CD4-positive, alpha-beta T cell treated with Interleukin-15 for 1 hour (primary cell): ENCODE data around the gene ANK2.
"Not testable (repeated sequence)": the region's sequence is repeated elsewhere in the genome, so short reads cannot be mapped to it uniquely, and the experiment has no call there.

Experiments used
- DNase-seq: peaks from one replicate; pipeline ENCODE4 v3.0.0-alpha.2; 2020

The ANK2 gene

DNA sequence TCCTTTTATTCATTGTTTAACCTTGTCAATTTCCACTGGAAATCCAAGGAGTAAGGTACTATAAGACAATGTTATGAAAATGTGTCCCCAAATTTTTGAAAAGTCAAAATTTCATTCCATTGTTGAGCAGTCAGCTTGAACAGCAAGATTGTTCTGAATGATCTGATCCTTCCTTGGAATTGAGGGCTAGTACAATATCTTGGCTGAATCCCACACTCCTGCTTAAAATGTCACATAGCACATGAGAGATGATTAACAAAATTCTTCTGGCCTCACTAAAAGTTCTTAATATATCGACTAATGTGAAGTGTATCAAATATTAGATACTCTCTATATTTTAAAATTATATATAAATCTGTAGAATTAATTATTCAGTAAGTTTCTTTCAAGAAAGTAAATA, 104.8 kb downstream of the ANK2 start:
- DNase-seq = no peak

DNA sequence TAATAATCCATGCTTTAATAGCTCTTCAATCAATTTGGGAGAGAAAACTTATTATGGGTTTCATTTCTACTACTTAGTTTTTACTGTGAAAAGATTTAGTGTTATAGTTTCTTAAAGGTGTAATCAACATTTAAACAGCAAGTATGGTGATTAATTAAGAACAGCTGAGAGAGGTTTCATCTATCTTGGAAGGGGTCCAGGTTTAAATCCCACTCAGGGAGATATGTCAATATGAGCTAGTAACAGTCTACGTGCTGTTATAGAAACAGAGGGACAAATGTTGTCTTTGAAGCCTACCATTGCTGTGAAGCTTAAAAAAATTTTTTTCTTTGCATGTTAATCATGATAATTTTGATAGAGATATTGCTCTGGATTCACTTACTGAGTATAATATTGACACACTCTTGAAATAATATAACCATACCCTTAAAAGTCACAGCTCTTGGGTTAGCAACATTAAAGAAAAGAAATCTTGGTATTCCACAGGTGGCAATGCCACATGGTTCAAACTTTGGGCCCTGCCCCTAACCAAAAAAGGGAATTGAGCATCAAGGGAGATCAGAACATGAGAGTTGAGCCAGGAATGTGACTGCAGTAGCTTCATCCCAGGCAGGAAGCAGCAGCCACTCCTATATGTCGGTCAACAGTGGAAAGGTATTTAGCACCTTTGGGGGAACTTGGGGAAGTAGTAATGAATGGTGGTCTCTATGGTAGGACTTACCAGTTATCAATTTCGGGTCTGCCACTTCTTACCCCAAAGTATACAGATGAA, 107.8 kb downstream of the ANK2 start:
- DNase-seq = no peak

DNA sequence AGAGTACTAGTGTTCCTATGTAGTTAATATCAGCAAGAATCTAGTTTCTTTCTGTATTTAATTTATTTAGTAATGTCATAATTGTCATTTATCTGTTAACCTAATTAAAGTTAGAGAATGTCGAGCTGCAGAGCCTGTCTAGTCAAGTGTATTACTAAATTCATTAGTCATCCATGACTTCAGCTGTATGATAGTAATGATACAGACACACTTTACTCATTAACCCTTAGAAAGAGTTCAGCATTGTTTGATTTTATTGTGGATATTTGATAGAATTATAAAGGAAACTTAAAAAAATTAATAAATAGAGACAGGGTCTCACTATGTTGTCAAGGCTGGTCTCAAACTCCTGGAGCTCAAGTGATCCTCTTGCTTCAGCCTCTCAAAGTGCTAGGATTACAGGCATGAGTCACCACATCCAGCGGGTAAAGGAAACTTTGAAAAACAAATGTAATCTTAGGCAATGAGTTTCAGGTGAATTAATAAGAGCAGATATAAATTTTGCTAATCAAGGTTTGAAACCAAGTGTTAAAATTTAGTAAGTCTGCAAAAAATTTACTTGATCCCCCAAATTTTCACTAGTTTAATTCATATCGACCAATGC, 110.6 kb downstream of the ANK2 start:
- no peak for DNase-seq

DNA sequence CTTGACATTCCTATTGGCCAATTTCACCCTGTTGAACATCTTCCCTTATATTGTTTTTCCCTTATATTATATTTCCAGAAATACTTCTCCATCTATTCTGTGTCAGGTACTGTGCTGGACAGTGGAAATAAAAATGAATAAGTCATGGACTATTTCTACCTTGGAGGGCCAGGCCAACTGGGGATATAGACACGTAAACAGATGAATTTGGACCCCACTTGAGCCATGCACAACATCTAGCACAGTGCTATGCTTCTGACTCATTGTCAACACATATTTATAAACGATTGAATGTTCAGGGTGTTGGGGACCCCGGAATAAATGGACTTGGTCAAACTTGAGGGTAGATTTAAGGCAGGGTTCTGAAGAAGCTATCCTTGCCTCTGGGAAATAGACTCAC, 111.1 kb downstream of the ANK2 start:
- no peak for DNase-seq

DNA sequence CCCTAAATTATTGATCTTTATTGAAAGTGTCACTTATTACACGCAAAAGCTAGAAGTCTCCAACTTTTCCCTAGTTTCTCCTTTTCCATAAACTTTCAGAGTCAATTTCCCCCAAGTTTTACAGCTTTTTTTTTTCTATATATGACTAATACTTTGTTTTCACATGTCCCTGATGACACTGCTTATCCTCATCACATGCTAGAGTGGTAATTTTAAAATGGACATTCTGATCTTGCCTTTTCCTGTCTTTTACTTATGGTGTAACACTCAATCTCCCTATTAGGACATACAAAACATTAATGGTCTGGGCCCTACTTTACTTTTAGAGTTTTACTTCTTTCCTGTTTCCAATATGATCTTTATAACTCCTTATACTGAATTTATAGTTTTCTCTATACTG, 112.6 kb downstream of the ANK2 start:
- no peak for DNase-seq

DNA sequence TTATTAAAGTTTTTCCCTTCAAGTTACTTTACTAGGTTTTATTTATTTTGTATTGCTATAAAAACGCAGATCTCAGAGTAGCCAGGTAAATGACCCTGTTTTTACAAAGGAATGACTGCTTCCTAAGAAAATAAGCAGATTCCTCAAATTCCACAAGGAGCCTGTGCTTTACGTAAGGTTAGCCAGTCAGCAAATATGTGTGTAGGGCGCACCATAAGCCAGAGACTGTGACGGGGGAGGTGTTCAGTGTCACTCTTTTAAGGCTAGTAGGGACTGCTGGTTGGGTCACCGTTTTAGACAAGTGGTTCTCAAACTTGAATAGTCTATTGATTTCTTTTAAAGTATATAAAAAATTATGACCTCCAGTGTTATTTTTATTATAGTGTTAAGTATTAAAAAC, 119.9 kb downstream of the ANK2 start:
- no peak for DNase-seq

DNA sequence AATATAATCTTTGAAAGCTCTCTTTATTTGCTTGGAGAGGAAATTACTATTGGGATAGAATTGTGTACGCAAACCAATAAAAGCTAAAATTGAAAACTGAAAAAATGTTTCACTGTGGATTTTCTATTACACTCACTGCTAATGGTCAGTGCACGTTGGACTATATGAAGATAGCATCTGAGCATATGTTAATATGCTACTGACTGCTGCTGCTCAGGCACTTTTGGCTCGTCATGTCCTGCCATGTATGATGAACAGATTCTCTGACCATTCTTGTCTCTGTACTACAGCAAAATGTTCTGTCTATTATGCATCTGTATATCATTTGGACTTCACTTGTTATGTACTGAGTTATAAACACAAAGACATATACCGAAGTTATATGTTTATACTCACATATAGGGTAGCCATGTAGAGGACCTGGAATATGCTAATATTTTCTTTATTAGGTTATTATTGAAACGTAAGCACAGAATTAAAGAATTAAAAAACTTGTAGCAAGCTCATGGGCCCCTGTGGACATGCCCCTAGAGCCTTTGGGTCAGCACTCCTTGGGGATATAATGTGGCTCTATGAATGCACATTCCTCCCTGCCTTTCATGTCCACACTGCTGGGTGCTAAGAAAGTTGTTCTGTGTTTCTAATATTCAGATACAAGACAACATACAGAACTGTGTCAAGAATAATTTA, 120.8 kb downstream of the ANK2 start:
- no peak for DNase-seq

DNA sequence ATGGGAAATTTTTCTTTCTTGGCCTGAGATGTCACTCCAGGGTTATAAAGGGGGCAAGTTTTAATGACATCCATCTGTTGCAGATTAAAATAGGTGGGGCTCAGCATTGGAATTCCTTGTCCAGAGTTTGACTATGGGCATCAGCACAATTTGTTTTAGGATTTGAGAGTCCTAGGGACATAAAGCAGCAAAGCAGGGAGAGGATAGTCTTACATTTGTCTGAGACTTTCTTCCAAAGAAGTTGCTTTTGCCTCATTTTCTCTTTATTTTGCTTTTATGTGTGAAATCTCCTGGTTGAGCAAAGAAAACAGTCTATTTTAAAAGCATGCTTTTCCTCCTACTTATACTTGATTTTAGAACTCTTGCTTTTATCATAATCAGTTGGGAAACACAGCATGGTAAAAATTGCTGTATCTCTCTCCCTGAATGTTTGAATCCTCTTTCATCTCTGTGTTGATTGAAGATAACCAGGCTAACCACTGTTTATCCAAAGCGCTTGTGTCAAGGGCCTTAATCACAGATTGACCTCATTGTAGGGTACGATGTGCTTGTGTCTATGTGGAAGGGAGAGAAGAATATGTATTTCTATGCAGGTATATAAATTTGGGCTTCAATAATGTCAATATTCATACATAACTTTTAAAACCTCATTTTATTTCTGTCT, 121.5 kb downstream of the ANK2 start:
- no peak for DNase-seq

DNA sequence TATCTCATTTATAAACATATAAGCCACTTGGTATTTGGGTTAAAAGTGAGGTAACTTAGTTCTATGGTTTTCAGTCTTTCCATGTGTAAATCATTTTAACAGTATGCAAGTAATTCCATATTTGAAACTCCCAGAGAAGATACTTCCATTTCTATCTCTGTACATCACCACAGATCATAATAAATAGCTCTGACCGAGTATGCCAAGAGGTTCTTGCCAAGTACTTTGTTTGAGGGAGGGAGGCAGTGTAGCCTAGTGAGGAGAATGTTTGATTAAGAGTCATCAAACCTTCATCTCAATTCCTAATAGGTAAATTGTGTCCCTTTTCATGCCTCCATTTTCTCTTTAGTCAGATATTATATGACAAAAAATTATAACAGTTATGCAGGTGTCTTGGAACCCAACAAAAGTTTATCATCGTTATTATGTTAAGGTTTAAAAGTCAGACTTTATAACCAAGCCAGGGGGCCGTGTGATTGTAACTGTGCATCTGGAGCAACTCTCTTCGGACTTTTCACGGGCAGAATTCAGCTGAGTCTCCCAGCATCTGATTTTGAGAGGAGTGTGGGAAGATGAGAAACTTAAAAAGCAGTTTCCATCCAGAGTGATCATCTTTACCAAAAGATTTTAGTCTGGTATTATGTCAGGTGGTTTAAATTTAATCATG, 123.8 kb downstream of the ANK2 start:
- no peak for DNase-seq

DNA sequence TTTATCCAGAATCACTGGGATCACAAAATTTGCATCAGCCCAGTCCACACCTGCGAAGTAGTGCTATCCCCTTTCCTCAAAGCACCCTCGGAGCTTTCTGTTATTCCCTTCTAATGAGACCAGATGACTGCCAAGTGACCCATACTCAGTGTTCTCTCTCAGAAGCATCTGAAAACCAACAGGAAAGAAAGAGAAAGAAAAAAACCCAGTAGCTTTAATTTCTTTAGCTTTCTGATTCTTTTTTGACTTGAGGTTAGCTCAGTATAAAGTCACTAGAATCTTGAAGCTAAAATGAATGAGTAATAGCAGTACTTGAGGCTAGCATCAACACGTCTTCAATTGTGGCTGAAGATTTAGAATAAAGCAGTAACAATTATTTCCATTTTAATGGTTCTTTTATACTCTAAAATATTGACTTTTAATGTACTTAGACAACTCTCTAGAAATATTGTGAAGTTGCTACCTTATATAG, 124.4 kb downstream of the ANK2 start:
- no peak for DNase-seq

DNA sequence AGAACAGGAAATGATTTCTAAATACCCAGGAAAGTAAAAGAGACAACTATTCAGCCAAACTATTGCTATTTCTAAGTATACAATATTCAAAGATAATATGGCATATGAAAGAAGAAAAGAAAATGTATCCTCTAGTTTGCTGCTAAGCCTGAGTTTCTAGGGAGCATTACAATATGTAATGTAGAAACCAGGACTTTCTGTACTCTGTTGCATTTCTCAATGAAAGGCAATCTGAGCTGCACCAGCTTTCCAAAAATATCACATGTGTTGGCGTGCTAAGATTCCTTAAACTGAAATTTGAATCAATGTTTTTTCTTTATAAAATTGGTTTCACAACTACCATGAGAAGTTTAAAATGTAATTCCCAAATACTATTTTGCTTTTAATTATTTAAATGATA, 129.6 kb downstream of the ANK2 start:
- DNase-seq = no peak

DNA sequence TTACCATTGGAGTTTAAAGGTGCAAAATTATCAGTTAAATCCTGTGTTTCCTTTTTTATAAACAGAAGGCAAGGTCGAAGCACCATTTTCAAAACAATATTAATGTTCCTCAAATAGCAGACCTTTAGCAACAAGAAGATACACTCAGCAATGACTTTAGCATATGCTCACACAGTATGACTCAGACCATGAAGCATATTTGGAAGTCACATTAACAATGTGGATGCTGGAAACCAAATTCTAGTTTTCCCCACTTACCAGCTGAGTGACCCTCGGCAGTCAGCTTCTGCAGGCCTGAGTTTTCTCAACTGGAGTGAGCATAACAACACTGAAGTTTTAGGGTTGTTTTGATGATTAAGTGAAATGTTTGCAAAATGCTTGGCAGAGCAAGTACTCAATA, 130.5 kb downstream of the ANK2 start:
- DNase-seq = no peak

DNA sequence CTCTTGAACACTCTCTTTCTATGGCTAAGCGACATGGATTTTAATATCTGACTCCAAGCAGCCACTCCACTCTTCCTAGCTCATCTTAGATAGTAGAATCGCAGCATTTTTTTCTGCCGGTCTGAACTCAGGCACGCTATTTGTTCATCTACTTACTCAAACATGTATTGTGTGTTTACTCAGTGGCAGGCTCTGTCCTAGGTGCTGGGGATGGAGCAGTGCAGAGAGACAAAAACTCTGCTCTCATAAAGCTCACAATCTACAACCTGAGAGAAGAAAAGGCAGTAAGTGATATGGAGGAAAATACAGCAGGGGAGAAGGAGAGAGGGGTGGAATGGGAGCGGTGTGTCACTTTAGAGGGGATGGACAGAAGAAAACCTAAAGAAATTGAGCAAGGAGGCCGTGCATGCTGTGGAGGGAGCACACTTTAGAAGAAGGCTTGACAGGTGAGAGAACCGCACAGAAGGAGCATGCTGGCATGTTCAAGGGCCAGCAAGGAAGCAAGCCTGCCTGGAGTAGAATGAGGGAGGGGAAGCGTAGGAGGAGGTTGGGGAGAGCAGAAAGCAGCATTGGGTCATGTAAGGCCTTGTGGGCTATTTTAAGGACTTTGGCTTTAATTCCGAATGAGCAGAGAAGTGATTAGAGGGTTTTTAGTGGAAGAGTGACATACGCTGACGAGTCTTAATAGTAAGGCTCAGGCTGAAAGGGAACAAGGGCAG, 132.0 kb downstream of the ANK2 start:
- DNase-seq = no peak

DNA sequence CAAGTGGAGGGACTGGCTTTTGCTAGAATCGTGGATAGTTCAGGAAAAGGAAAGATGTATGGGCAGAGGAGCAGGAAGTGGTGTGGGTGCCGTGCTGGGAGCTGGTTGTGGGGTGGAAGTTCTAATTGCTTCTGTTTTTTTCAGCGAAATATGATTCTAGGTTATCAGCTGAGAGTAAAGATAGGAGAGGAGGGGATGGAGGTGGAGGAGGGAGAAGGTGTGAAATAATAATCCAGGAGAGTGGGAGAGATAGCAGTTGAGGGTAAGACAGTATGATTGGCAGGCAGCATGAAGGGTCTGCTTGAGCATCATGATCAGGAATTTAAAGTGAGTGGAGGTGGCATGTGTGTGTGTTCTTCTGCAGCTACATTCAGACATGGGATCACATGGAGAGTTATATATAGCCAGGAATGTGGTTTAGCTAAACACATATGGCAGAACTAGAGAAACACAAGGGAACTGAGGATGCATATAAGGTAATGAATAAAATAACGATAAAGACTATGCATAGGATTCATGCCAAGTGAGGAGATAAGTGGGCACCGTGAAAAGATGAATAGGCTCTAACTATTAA, 133.7 kb downstream of the ANK2 start:
- DNase-seq = no peak

DNA sequence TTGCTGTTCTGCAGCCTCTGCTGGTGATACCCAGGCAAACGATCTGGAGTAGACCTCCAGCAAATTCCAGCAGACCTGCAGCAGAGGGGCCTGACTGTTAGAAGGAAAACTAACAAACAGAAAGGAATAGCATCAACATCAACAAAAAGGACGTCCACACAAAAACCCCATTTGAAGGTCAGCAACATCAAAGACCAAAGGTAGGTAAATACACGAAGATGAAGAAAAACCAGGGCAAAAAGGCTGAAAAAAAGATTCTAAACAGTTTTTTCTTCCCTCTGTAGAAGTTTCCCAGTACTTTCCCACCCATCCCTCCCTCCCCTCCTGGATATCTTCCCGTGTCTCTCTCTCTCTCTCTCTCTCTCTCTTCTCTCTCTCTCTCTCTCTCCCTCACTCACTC, 136.8 kb downstream of the ANK2 start:
- DNase-seq = not testable (repeated sequence)

DNA sequence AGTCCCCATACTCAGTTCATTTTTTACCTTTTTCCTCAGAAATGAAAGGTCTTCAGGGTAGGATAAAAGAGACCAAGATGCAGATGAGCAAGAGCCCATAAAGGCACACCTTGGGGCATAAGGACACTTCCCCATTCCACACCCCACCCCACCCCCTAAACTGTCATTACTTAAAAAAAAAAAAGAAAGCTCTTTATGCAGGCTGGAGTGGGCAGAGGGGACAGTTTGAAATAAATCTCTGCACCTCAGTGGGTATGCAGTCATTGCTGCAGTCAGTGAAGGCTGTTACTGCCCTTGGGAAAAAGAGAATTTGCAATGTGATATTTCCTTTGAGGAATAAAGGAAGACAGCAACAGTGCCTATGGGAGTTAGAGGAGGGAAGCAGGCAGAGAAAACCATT, 137.5 kb downstream of the ANK2 start:
- DNase-seq = no peak

DNA sequence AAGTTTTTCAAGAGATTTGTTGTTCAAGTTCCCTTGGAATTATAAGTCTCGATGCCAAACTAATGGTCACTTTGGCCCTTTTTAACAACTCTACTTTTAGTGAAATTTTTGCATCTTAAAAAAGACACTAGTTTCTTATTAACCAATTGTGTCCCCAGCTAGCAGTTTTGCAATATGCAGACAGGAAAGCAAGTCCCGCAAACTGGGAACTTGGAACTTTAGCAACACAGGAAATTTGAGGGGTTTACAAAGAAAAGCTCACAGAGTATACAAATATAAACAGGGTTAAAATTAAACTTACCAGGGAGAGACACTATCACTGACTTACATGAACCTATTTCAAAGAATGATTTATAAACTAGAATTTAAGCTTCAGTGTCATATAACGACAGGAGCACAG, 137.9 kb downstream of the ANK2 start:
- no peak for DNase-seq

DNA sequence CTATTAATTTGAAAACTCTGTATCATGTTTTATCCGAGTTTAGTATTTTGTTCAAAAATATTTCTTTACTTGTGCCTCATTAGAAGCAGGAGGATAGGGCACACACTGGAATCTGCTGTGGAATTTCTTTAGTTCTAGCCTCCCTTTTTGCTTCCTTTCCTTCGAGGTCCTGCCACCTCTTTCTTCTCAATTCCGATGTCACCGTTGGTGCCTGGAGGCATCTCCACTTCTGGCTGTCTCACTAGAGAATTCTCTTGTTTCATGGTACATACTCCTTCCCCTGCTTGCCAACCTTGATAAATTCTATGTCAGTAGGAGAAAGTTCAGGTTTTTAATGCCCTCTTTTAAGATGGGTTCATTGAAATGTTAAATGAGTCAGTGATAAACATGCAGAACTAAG, 140.1 kb downstream of the ANK2 start:
- no peak for DNase-seq

DNA sequence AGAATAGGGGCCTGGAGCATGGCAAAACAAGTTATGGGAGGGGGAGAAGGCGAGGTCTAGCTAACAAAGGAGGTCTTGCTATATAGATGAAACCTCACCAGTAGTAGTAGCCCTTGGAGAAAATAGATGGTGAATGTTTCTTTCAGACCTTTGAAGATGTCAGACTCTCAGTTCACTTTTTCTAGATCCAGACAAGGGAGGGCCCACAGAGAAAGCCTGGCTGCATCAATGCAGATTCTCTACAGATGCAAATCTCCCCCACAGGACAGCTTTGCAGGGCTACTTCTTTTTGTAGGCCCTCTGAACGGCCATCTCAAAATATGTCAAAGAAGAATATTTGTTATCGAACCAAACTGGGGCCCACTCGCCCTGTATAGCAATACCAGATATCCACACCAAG, 159.7 kb downstream of the ANK2 start:
- DNase-seq = no peak

DNA sequence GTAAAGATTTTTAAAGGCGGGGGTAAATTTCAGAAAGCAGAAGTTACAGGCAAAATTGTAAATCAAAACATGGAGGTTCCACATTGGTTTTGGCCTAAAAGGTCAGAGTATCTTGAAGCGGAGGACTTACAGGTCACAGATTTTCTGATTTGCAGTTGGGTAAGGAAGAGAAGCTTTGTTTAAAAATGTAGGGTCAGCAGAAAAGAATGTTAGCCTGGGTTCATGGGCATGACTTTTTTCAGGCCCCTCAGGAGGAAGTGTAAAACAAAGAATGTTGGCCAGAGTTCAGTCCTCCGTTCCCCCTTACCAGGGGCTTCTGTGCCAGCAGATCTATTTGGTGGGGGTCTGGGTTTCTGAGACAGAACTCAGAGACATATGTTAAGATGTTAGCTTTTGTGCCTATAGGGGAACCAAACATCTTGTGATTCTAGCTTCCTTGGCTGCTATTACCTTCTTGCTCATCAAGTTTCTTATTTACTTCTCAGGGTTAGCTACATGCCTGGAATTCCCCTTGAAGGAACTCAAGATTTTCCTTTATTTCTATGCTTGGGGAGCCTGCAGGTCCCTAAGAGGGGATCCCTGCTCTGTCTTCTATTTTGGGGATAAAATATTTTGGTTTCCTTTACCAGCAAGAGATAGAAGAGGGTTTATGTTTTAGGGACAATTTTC, 160.3 kb downstream of the ANK2 start:
- no peak for DNase-seq

DNA sequence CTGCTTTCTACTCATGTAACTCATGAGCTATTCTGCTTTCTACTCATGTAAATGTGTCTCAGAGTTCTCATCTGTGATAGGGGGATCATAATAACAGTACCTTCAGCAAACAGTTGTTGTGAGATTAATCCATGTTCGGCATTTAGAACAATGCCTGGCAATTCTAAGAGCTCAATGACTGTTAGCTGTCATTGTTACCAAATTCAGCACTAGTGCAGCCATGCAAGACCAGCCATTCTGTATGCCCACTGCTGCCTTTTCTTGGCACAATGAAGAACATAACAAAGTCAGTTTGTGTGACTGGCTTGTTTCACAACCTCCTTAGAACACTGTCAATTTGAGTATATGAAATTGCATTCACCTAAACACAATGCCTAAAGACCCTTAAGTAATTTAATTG, 163.2 kb downstream of the ANK2 start:
- DNase-seq = no peak

DNA sequence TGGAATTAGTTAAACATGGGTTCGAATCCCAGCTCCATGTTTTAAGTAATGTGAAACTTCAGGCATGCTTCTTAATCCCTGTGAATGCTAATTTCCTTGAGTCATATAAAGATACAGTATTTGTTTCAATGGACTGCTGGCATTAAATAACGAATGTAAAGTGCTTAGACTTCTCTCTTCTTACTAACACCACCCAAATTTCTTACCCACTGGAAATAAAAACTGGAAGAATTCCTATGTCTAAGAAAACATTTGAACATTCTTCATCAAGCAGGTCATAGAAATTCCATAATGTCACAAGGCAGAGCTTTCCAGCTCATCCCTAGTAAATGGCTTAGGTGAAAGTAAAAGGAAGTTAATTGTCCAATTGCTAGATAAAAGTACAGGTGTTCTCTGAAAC, 172.5 kb downstream of the ANK2 start:
- no peak for DNase-seq
